Limb (tissue), 2 donors: Measurements from ENCODE around the gene MAPKAPK2.

Experiments
- DNase-seq, 2 donors: peaks; one replicate each; pipeline ENCODE4 v3.0.0-alpha.2; 2016; ENCODE audit errors: extremely low spot score in 2 of 2

MAPKAPK2 gene

DNA sequence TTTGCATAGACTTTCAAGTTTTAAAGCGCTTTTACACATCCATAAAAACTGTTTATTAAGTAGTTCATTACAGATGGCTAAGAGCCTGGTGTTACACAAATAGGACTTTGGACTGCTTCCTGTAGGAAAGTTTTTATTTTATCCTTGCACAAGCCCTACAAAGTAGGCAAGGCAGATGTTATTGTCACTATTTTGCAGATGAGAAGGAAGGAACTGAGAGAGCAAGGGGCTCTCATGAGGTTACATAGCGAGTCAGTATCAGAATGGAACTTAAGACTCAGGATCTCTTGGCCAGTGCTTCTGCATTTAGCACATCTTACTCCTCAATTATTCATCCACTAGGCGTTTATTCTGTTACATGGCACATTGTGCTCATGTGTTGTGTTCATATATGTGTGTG is 2.6 kb upstream of the MAPKAPK2 start:
- DNase-seq = no peak

DNA sequence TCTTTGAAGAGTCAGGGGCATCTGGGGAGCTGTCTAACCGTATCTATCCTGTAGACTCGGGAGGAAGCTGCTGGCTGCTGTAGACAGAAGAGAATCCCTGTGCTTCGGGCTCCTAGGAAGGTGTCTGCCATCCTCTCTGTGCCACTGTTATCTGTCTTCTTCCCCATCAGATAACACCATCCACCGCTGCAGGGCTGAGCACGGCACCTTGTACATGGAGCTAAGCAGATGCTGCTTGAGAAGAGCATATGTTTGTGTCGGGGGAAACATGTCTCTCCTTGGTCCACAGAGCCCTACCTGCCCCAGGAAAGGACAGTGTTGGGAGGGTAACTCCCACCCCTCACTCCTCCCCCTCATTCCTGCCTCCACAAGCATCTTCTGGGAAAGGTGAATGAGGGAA is 1.4 kb upstream of the MAPKAPK2 start:
- DNase-seq = no peak

DNA sequence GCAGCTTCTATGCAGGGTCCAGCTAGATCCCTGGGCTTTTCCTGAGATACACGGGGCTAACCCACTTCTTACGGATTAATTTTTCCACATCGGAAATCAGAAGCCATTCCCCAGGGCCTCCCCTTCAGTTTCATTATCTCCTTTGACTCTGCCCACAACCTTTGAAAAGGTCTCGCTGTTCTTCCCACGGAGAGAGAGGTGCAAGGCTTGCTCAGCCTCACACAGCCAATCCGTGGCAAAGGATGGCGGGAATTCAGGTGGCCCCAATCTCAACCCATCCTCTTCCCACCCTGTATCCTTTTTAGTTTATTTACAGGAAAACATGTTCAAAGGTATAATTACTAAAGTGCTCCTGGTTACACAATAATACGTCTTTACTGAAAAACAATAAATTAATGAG is 702 bp upstream of the MAPKAPK2 start:
- DNase-seq = no peak

DNA sequence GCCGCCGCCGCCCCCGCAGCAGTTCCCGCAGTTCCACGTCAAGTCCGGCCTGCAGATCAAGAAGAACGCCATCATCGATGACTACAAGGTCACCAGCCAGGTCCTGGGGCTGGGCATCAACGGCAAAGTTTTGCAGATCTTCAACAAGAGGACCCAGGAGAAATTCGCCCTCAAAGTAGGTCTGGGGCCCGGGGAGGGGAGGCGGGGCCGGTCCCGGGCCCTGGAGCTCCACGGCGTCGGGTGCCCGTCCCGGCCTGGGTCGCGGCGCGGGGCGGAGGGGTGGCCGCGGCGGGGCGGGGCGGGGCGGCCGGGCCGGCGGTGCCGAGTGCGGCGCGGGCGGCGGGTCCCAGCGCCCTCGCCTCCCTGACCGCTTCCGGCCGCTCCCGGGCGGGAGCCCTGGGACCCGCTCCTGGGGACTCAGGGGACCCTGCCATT is 646 bp downstream of the MAPKAPK2 start:
- peak in 1 of 2 donors; percentile 72 for DNase-seq

DNA sequence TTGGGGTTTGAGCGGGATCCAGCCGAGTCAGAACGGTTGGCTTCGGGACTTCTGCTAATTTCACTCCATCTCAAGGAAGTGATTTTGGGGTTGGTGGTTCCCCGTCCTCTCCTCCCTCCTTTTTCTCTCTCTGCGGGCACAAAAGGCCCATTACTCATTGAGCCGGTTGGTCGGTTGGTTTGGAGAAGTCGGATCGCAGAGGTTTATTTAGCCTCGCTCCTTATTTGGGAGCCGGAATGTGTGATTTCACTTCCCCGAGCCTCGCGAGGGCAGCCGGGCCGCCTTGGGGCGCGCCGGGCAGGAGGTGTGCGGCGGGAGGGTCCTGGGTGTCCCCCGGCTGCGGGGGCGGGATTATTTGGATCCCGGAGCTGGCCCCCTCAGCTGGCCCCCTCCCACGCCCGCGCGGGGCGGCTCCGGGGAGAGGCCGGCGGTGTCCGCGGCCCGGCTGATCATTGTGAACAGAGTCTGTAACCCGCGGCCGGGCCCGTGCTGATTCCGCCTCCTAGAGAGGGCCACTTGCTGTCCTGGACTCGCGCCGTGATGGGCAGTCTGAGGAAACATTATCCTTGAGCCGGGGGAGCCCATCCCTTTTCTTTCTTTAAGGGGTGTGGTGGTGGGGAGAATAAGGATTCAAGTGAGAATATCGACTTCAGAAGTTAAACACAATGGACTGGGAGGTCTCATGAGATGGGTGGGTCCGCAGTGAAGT is 1.2 kb downstream of the MAPKAPK2 start:
- DNase-seq = peak in 1 of 2 donors; percentile 74

DNA sequence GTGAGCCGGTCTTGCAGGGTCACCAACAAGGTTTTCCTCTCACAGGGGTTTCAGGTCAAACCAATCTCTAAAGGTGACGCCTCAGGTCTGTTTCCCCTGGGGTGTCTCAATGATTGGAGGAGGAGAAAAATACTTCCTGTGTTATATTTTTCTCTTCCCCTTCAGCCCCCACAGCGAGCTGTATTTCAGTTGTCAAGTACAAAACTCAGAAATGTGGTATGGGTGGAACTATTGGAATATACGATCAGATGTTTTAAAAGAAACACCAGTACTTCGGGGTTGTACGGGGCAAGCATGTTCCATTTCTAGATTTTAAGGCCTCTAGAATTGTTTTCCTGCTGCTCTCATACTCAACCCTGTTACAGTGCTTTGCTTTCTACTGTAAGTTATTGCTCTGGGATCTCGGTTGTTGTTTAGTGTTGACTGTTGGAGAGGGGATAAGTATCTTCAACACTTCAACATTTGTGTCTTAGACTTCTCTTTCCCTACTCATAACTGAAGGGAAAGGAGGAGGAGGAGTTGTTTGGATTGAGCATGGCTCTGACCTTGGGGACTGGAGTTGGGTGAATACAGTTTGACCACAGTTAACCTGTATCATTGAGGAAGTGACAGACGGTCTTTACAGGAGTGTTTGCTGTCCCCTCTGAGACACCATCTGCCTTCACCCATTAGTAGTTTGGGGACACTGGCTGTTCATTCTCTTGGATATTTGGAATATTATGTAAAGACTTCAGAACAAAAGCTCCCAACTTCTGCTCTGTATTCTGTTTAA is 2.0 kb downstream of the MAPKAPK2 start:
- DNase-seq = no peak

DNA sequence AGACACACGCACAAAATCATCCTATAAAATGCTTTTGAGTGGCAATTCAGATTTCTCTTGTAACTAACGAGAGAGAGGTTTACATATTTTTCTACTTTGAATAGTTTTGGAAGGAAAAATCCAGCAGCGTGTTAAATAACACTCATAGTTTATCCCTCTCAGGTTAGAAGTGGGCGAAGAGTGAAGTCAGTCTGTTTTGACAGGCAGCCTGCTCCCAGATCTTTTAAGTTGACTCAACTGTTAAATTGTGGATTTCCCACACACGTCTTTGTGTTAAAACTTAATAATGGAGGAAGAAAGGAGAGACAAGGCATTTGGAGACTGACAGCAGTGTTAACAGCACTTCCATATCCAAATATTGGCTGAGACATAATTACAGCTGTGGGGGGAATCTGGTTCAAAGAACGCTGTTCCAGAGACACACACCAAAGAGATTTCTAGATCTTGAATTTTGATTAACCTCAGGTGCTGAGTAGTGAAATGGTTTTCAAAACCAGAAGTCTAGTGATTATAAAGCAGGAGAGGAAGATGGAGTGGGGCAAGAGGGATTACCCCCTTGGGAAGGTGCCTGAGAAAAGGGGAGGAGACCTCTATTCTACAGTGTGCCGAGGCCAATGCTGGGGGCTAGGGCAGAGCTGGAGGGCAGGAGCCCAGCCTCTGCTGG is 2.7 kb downstream of the MAPKAPK2 start:
- no peak for DNase-seq

DNA sequence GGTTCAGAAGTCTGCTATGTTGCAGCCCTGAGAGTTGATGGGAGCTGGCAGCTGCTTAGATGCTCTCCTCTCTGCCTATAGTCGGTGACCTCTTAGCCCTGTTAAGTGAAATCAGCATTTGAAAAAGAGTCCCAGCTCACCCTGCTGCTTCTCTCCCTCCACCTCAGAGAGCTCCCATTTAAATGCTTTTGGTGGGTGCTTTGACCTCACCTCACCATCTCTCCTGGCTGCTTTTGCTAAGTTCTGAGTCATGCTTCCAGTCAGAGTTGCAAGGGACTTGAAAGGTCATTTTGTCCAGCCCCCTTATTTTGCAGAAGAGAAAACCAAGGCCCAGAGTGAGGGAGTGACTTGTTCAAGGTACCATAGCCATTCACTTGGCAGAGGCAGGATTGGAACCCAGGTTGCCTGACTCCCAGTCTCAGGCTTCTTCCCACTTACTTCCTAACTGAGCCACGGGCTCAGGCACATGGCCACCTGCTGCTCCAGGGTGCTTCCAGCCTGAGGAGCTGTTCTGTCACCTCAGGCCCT is 3.3 kb downstream of the MAPKAPK2 start:
- DNase-seq = no peak

DNA sequence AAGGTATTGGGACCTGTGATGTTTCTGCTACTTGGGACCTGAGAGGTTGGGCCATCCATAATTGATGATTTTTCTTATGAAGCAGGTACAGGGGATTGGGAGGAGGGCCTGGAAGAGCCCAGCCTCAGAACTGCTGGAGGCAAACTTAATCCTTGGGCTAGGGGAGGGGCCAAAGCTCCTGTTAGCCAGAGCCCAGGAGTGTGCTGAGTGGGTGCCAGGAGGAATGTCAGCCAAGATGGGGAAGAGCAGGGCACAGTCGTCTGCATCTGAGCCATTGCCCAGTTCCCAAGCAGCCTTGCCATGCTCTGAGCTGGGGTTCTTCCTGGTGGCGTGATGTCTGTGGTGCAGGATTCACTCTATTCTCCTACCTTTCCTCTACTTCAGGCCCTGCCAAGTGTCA is 5.8 kb downstream of the MAPKAPK2 start:
- DNase-seq = no peak

DNA sequence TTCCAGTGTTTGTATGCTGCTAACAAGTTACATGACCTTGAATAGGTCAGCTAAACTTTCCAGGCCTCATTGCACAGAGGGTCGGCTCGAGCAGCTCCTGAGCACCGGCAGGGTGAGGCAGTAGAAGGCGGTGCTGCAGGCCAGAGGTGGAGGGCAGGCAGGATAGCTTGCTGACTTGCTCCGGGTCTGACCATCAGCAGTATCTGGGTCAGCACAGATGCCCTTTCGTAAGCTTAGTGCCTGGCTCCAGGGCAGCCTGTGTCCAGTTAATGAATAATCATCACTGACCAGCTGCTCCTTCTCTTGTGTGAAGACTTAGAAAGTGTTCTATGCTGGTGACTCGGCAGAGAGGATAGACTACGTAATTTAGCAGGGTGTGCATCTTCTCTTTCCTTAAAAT is 6.9 kb downstream of the MAPKAPK2 start:
- no peak for DNase-seq

DNA sequence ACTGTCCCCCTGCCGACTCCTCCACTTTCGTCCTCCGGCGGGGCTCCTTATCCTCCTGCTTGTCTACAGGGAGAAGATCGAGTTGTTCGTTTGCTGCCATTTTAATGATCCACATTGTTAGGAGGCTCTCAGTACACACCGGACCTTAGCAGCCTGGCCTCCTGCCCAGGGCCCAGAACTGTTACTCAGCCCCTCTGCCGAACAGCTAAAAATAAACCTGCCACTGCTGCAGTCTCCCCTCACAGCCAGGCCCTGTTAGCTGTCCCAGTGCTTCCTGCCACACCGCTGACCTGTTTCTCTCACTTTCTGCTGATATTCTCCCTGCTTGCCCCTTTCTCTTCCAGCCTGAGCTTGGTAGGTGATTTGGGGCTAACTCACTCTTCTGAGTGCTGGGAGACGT is 8.3 kb downstream of the MAPKAPK2 start:
- no peak for DNase-seq

DNA sequence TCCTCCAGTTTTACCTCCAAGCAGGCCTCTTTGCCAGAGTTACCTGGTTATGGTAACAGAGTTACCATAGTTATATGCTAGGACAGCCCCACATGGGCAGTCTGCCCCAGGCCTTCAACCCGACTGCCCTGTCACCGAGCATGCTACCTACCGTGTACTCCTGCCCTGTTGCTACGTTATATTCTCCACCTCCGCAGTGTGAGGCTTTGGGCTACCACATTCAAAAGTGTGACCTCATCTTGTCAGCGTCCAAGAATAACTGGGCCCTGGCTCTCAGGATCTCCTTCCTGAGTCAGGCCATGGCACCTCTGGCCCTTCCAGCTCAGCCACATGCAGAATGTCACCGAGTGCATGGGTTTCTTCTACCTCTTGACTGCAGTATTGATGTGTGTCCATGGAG is 8.9 kb downstream of the MAPKAPK2 start:
- no peak for DNase-seq

DNA sequence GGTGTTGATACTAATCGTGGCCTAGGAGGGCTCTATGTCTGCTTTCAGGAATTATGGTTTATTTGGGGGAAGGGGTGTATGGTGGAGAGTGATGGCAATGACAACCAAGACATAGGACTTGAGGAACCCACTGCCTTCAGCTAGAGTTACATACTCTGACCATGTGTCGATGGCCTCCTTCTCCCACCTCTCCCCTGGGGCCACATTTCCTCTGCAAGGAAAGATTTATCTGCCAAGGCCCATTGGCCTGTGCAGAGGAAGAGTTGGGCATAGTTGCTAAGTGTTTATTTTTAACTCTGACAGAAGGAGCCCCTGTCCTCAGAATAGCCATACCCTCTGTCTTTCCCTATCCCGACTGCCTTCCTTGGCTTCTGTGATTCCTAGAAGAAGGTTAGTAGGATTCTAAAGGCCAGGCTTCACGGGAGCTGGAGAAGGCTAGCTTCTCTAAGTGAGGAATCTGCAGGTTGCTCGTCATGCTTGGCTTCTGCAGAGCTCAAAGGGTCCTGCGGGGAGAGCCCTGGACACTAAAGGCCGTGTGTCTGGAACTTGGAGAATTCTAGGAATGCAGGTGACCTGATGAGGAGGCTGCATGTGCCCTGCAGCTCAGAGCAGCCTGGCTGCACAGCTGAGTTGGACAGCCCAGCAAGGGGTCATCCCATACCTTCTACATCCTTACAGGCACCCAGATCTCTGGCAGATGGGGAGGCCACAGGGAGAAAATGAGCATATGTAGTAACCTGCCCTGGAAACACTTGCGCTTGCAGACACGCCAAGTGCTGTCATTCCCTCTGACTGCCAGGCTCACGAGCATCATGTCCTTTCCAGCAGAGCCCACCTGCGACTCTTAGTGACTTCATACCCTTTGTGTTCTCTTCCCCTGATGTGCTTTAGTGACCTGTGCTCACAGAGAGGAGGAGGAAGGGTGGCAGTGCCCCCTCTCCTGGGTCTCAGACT is 9.7 kb downstream of the MAPKAPK2 start:
- no peak for DNase-seq

DNA sequence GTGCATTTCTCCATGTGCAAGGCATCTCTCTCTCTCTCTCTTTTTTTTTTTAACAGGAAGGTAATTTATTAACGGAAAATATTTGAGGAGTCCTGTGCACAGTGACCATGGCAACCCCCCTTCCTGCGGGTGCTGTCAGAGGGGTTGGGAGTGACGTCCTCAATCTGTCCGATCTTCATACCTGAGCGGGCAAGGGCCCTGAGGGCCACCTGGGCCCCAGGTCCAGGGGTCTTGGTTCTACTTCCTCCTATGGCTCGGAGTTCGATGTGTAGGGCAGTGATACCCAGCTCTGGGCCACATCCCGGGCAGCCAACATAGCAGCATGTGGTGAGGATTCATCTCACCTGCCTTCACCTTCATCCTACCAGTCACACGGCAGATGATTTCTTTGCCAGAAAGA is 11.0 kb downstream of the MAPKAPK2 start:
- no peak for DNase-seq

DNA sequence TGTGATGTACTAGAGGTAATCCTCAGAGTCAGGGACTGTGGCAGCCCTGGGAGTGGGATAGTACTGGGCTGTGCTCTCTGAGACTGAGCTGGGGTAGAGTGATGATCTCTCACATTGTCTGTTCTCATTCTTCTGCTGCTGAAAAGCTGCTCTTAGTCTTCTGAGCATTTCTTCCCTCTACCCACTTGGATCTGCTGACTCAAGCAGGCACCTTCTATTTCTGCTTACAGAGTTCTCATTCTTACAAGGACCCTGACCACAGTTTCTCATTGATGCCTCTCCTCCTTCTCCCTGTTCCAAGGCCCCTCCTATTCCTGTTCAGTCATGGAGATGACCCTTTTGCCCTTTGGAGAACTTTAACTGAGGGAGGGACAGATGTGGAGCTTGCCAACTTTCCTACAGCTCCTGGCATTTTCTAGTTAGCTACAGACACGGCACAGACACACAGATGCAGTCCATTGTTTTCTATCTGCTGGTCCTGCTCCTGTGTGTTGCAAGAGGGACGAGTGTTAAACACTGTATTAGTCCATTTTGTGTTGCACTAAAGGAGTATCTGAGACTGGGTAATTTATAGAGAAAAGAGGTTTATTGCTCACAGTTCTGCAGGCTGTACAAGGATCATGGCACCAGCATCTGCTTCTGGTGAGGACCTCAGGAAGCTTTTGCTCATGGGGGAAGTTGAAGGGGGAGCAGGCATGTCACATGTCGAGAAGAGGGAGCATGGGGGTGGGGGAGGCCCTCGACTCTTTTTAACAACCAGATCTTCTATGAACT is 12.3 kb downstream of the MAPKAPK2 start:
- DNase-seq = no peak

DNA sequence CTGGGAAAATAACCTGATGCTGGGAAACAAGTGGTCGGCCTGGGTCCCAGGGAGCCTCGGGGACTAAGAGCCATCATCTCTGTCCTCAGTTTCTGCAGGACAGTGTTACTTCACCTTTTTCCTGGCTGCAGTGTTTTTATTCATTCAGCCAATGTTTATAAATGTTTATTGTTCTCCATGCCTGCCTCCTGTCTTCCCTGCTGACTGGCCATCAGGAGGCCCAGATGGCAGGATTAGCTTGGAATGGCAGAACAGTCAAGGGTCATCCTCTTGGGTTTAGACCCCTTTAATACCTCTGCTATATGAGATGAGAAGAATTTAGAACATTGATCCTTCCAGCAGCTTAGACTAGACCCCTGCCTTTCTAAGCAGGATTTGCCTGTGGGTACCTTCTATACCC is 13.3 kb downstream of the MAPKAPK2 start:
- DNase-seq = no peak

DNA sequence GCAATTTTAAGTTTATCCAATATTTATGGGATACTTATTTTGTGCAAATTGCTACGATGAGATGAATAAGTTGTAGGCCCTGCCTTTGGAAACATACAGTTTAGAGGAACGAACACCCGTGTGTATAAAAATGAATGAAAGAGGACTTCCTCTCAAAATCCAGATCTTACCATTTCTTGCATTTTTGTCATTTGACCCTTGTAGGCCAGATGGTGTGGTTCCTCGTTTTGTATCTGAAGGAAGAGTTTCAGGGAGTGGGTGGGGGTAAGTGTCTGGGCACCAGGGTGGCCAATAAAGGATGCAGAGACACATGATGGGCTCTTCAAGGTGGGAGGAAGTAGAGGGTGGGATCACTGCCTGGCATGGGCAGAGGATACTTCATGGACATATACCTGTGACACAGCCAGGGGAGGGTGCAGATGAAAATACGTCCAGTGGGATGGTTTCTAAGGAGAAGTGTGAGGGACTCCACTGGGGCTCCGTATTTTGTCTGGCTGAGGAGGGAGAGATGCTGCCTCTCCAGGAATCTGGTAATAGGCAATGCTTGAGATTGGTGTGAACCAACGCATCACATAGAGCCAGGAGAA is 14.4 kb downstream of the MAPKAPK2 start:
- DNase-seq = no peak

DNA sequence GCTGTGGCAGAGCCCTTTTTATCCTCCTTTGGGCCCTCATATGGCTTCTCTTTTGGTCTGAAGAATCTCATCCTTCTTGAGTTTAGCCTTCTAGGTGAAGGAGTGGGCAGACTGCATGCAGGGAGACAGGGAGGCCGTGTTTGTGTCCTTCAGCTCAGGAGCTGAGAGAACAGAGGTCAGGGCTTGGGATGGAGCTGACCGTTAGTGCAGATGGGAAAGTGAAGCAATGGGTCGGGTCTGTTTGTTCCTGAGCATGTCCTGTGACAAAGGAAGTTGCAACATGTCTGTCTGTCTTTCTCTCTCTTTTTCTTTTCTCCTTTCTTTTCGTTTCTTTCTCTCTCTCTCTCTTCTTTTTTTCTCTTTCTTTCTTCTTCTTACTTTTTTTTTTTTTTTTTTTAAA is 14.9 kb downstream of the MAPKAPK2 start:
- no peak for DNase-seq

DNA sequence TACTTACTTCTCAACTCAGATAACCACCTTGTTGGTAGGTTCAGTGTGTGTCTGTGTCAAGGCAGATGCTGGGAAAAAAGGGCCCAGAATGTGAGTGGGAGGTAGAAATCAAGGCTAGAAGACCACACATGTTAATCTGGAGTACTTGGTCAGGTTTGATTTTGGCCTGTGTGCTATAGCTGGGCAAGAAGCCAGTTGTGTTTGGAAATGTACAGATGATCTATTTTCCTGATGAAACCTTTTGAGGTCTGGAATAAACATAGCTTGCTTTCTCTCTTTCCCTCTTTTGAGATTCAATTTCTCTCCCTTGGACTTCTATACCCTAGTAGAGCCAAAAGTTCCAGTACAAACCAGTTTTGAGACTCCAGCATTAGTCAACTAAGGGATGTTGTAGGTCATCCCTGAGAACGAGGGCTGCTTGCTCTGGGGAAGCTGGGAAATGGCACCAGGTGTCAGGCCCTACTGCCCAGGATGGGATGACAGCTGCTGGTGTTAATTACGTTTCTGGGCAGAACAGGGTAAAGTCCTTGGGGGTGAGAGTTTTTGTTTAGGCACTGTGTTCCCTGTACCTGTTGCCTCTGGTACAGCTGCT is 15.8 kb downstream of the MAPKAPK2 start:
- no peak for DNase-seq

DNA sequence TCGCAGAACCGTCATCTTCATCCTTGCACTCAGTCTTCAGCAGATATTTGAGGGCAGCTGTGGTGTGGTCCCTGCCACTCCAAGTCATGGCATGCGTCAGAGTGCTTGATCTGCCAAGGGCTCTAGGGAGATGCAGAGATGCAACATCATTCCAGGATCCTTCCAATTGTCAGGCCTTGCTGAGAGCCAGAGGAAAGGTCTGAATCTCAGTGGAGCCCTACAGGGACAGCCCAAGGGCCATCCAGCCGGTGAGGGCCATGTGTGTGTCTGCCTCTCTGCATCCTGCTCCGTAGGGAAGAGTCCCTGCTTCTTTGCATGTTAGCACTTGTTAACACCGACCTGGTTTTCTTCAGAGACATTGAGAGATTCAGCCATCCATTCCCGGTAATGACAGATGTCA is 17.6 kb downstream of the MAPKAPK2 start:
- no peak for DNase-seq
